HCT116 (cell line): ENCODE results near the gene ADA. TPM values are rescaled to one million over a fixed set of nuclear protein-coding genes. Genes with fewer than 3 reads are reported as not detected.

Experiments
- ATAC-seq: fragments of 200-7000 bp; cut with Tn5 transposase; 2 replicates; pipeline ENCODE4 v1.9.1; 2020; ENCODE audit warnings: mild to moderate bottlenecking, moderate library complexity
- BruUV-seq: library from RNA; stranded (reverse); fragments of 400-500 nt; replicated peaks from 2 replicates; lab custom pipeline; 2021; lab: Mats Ljungman, UMichigan
- CTCF ChIA-PET: fragments of 300-600 bp; sonication (Branson Sonifier 250); formaldehyde crosslinking; loops from one replicate; lab custom pipeline; 2021; ENCODE audit warnings: antibody characterized with exemption; lab: Charles Lee
- POLR2A ChIA-PET: fragments of 300-600, 350-600 bp; sonication (Branson Sonifier 250); formaldehyde crosslinking; loops from one replicate; lab custom pipeline; 2021; ENCODE audit warnings: antibody characterized with exemption; lab: Charles Lee
- RAD21 ChIA-PET, 2 experiments: fragments of 300-600 bp; sonication (Branson Sonifier 250); formaldehyde crosslinking; loops; one replicate each; lab custom pipeline; 2023; ENCODE audit warnings: low total read pairs in 2 of 2; ENCODE audit not compliant: uncharacterized antibody in 2 of 2, unreplicated experiment in 2 of 2, low non-redundant PET in 1 of 2; lab: Charles Lee
- DNase-seq: peaks from one replicate; pipeline ENCODE4 v3.0.0-alpha.2; 2010; ENCODE audit warnings: low read depth, low spot score
- H2AFZ ChIP-seq: fragments of 200-600 bp; shearing (Covaris generic), sonication (generic); 2 replicates; pipeline ENCODE4 v1.6.1; 2017; ENCODE audit warnings: low read depth, mixed run types, mixed read lengths, antibody characterized with exemption, low read length; ENCODE audit not compliant: poor library complexity, severe bottlenecking
- H3K27ac ChIP-seq: 2 replicates; pipeline ENCODE4 v1.5.1; 2012; ENCODE audit warnings: low read depth, low read length
- H3K27me3 ChIP-seq: fragments of 200-600 bp; sonication (generic); 2 replicates; pipeline ENCODE4 v1.6.1; 2016; ENCODE audit warnings: mixed run types, low read length, mixed read lengths; ENCODE audit not compliant: insufficient read depth
- H3K36me3 ChIP-seq, 2 experiments: fragments of 200-500 bp in 1 of 2; fragments of 200-600 bp in 1 of 2; sonication (Bioruptor generic) in 1 of 2; sonication (generic) in 1 of 2; 2 replicates each; pipeline versions ENCODE4 v1.5.1 to v1.6.1; 2014 to 2016; ENCODE audit warnings: low read length in 2 of 2, inconsistent platforms in 1 of 2, mixed read lengths in 1 of 2, mixed run types in 1 of 2; ENCODE audit not compliant: insufficient read depth in 2 of 2, control insufficient read depth in 1 of 2
- H3K4me1 ChIP-seq, 2 experiments: fragments of 200-600 bp in 1 of 2; sonication (generic) in 1 of 2; 2 replicates each; pipeline versions ENCODE4 v1.5.1 to v1.6.1; 2012 to 2017; ENCODE audit warnings: low read length in 2 of 2, inconsistent platforms in 1 of 2, mild to moderate bottlenecking in 1 of 2, mixed read lengths in 1 of 2, mixed run types in 1 of 2, moderate library complexity in 1 of 2; ENCODE audit not compliant: insufficient read depth in 2 of 2, control insufficient read depth in 1 of 2
- H3K4me2 ChIP-seq: fragments of 200-600 bp; sonication (generic); 2 replicates; pipeline ENCODE4 v1.6.1; 2017; ENCODE audit warnings: mixed run types, low read length, mixed read lengths
- H3K4me3 ChIP-seq, 2 experiments: fragments of 200-600 bp in 1 of 2; sonication (generic) in 1 of 2; replicated peaks in 1 of 2; 2 replicates each; pipeline ENCODE4 v1.5.1; 2011 to 2016; ENCODE audit warnings: low read length in 2 of 2, control low read depth in 1 of 2, low read depth in 1 of 2, mild to moderate bottlenecking in 1 of 2, mixed read lengths in 1 of 2, mixed run types in 1 of 2
- H3K79me2 ChIP-seq: fragments of 200-600 bp; sonication (generic); 2 replicates; pipeline ENCODE4 v1.6.1; 2017; ENCODE audit warnings: mild to moderate bottlenecking, mixed run types, low read length, moderate library complexity, mixed read lengths; ENCODE audit not compliant: insufficient read depth
- H3K9ac ChIP-seq: fragments of 200-600 bp; sonication (generic); 2 replicates; pipeline ENCODE4 v1.6.1; 2016; ENCODE audit warnings: low read length, mixed read lengths
- H3K9me2 ChIP-seq: fragments of 200-600 bp; sonication (generic), shearing (Covaris generic); 2 replicates; pipeline ENCODE4 v1.6.1; 2017; ENCODE audit warnings: mixed run types, mild to moderate bottlenecking, moderate library complexity; ENCODE audit not compliant: insufficient read depth
- H3K9me3 ChIP-seq, 2 experiments: fragments of 200-500 bp in 1 of 2; fragments of 200-600 bp in 1 of 2; sonication (Bioruptor generic) in 1 of 2; sonication (generic) in 1 of 2; 2 replicates each; pipeline ENCODE4 v1.6.1; 2014 to 2017; ENCODE audit warnings: low read length in 2 of 2, mixed read lengths in 2 of 2, inconsistent platforms in 1 of 2, low read depth in 1 of 2, mild to moderate bottlenecking in 1 of 2, mixed run types in 1 of 2, moderate library complexity in 1 of 2; ENCODE audit not compliant: control insufficient read depth in 1 of 2, insufficient read depth in 1 of 2
- H4K20me1 ChIP-seq: fragments of 200-600 bp; sonication (generic), shearing (Covaris generic); 2 replicates; pipeline ENCODE4 v1.6.1; 2017; ENCODE audit warnings: mixed run types, mild to moderate bottlenecking, moderate library complexity; ENCODE audit not compliant: insufficient read depth
- EGR1 ChIP-seq: IDR thresholded peaks from 2 replicates; pipeline ENCODE4 v1.6.1; 2012; ENCODE audit warnings: low read depth
- FOSL1 ChIP-seq: IDR thresholded peaks from 2 replicates; pipeline ENCODE4 v1.6.1; 2012; ENCODE audit warnings: low read depth
- JUND ChIP-seq: IDR thresholded peaks from 2 replicates; pipeline ENCODE4 v1.6.1; 2012
- POLR2A ChIP-seq: IDR thresholded peaks from 2 replicates; pipeline ENCODE4 v1.7.0; 2011; ENCODE audit warnings: borderline replicate concordance; ENCODE audit not compliant: insufficient read depth, insufficient read length; ENCODE audit errors: extremely low read depth
- SRF ChIP-seq: IDR thresholded peaks from 2 replicates; pipeline ENCODE4 v1.6.1; 2012; ENCODE audit warnings: low read depth
- ZFX ChIP-seq: fragments of 450-650 bp; IDR thresholded peaks from 2 replicates; pipeline ENCODE4 v1.6.1; 2017
- intact Hi-C: fragments of 100-400 bp; cut with micrococcal nuclease; formaldehyde crosslinking; loops from 2 replicates; pipeline ENCODE4 v1.10.0; 2022
- total RNA-seq: library from RNA; stranded (reverse); gene quantifications from one replicate; pipeline ENCODE4 v1.2.1, GENCODE V29; 2021; ENCODE audit not compliant: unreplicated experiment
- TF ChIP-seq, protein P1 (sequence below): IDR thresholded peaks from 2 replicates; pipeline ENCODE4 v1.6.1; 2012
- TF ChIP-seq, protein P2 (sequence below): IDR thresholded peaks from 2 replicates; pipeline ENCODE4 v1.6.1; 2012; ENCODE audit warnings: low read depth

ADA gene
- total RNA-seq, 1 experiment from 2014 or later: 25.9 TPM

DNA sequence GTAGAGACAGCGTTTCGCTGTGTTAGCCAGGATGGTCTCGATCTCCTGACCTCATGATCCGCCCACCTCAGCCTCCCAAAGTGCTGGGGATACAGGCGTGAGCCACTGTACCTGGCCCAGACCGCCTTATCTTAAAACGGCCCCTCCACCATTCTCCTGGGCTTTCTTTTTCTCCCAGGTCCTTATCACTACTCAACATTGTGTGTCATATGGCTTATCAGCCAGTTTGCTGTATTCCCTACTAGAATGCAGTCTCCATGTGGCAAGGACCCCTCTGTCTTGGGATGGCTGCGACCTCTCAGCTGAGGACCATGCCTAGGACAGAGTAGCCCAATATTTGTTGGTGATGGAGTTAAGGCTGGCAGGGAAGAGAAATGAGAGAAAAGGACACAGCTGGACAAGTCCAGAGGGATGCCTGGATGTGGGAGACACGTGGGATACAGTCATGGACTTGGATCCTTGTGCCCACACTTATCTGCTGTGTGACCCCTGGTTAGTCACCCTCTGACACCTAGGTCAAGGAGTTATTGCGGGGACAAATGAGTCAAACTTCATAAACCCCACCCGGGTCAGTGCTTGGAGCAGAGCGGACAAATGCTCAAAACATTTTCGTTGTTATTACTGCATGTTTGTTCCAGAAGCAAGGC, 24.0 kb downstream of the ADA start (continued):
- TF ChIP-seq SRF (no peak), EGR1 (no peak)
- TF ChIP-seq, protein P1, sequence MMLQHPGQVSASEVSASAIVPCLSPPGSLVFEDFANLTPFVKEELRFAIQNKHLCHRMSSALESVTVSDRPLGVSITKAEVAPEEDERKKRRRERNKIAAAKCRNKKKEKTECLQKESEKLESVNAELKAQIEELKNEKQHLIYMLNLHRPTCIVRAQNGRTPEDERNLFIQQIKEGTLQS: no peak

DNA sequence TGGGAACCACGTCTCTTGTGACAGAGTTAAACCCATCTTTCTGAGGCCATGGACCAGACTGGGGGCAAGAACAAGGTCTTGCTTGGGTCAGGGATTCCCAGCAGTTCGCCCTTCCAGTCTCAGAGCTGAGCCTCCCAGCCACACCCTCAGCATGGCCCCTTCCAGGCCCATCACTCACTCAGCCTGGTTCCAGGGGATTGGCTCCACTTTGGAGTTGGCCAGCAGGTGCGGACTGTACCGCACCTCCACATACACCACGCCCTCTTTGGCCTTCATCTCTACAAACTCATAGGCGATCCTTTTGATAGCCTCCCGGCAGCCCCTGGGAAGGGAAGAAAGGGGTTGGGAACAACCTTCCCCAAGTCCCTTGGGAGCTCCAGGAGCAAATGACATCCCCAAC, 25.2 kb downstream of the ADA start:
- Histone ChIP-seq H3K36me3 (peaks cover 0 to 26% of the 10 kb centered on the region in 2 experiments; a peak in 2 of 4 replicates), H3K27ac (no peak overlapping the region), H3K27me3 (no peaks in the 10 kb centered on the region), H2AFZ (no peak overlapping the region), H3K4me2 (no peak overlapping the region), H3K9ac (no peak overlapping the region), H3K9me2 (no peaks in the 10 kb centered on the region), H3K4me3 (no peak overlapping the region), H3K9me3 (peaks cover 0 to 3% of the 10 kb centered on the region in 2 experiments; a peak in 3 of 4 replicates), H3K4me1 (no peaks in the 10 kb centered on the region), H3K79me2 (no peaks in the 10 kb centered on the region), H4K20me1 (no peaks in the 10 kb centered on the region)
- intact Hi-C loops: no loop called here
- no TSS peak for BruUV-seq
- RAD21 ChIA-PET: no interaction called here
- DNase-seq (no peak), ATAC-seq (no peak)
- TF ChIP-seq, protein P2, sequence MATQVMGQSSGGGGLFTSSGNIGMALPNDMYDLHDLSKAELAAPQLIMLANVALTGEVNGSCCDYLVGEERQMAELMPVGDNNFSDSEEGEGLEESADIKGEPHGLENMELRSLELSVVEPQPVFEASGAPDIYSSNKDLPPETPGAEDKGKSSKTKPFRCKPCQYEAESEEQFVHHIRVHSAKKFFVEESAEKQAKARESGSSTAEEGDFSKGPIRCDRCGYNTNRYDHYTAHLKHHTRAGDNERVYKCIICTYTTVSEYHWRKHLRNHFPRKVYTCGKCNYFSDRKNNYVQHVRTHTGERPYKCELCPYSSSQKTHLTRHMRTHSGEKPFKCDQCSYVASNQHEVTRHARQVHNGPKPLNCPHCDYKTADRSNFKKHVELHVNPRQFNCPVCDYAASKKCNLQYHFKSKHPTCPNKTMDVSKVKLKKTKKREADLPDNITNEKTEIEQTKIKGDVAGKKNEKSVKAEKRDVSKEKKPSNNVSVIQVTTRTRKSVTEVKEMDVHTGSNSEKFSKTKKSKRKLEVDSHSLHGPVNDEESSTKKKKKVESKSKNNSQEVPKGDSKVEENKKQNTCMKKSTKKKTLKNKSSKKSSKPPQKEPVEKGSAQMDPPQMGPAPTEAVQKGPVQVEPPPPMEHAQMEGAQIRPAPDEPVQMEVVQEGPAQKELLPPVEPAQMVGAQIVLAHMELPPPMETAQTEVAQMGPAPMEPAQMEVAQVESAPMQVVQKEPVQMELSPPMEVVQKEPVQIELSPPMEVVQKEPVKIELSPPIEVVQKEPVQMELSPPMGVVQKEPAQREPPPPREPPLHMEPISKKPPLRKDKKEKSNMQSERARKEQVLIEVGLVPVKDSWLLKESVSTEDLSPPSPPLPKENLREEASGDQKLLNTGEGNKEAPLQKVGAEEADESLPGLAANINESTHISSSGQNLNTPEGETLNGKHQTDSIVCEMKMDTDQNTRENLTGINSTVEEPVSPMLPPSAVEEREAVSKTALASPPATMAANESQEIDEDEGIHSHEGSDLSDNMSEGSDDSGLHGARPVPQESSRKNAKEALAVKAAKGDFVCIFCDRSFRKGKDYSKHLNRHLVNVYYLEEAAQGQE: no peak
- TF ChIP-seq ZFX: no peak
- TF ChIP-seq POLR2A: no peak
- no peak for TF ChIP-seq FOSL1
- TF ChIP-seq JUND: no peak
- CTCF ChIA-PET: no interaction called here
- POLR2A ChIA-PET: no interaction called here
